Skeletal muscle tissue (tissue), 4 donors: ENCODE results near the gene HAND2. TPM values are rescaled to one million over a fixed set of nuclear protein-coding genes. Genes with fewer than 3 reads are reported as not detected.
A peak's percentile ranks its signal among the peaks of the same experiment; 100 is the strongest.

Source experiments
- H3K27ac ChIP-seq: one replicate; pipeline ENCODE4 v1.7.0; 2013; ENCODE audit warnings: mild to moderate bottlenecking, low read depth, low read length, inconsistent platforms
- H3K27me3 ChIP-seq, 3 donors: one replicate each; pipeline ENCODE4 v1.7.0; 2013; ENCODE audit warnings: low read length in 3 of 3; ENCODE audit not compliant: control insufficient read depth in 3 of 3, insufficient read depth in 3 of 3
- H3K36me3 ChIP-seq, 3 donors: one replicate each; pipeline ENCODE4 v1.7.0; 2013; ENCODE audit warnings: low read length in 3 of 3; ENCODE audit not compliant: control insufficient read depth in 3 of 3, insufficient read depth in 3 of 3
- H3K4me1 ChIP-seq, 3 donors: one replicate each; pipeline ENCODE4 v1.7.0; 2013; ENCODE audit warnings: low read length in 3 of 3, mild to moderate bottlenecking in 3 of 3; ENCODE audit not compliant: control insufficient read depth in 3 of 3, insufficient read depth in 3 of 3
- H3K4me3 ChIP-seq, 3 donors: one replicate each; pipeline ENCODE4 v1.7.0; 2013; ENCODE audit warnings: low read length in 3 of 3
- H3K9ac ChIP-seq, 3 donors: one replicate each; pipeline ENCODE4 v1.7.0; 2013; ENCODE audit warnings: low read length in 3 of 3, mild to moderate bottlenecking in 3 of 3, moderate library complexity in 2 of 3, low read depth in 1 of 3
- H3K9me3 ChIP-seq, 3 donors: one replicate each; pipeline ENCODE4 v1.7.0; 2013; ENCODE audit warnings: low read length in 3 of 3; ENCODE audit not compliant: control insufficient read depth in 3 of 3
- total RNA-seq: library from RNA; depleted of rRNA; stranded (reverse); fragments of >200 nt; gene quantifications from one replicate; pipeline ENCODE4 v1.2.3, GENCODE V29; 2014
- donor health status: Osteomylitis.

The HAND2 gene
- total RNA-seq, 1 donor from 2014 or later, result 1.0 TPM

GRCh38 chr4:173521467-173522159, 8.4 kb downstream of the HAND2 start:
- H3K9me3 ChIP-seq, result peaks cover 0 to 5% (median 0%) of the 10 kb centered on the region in 3 donors
- H3K27me3 ChIP-seq, result peaks cover 52 to 74% (median 57%) of the 10 kb centered on the region in 3 donors
- peak overlapping the region; percentile 36 to 69 (median 64) for H3K9ac ChIP-seq
- H3K27ac ChIP-seq, result peak overlapping the region; percentile 61
- no peaks in the 10 kb centered on the region for H3K36me3 ChIP-seq
- peaks cover 11 to 18% (median 13%) of the 10 kb centered on the region in 3 donors for H3K4me1 ChIP-seq
- H3K4me3 ChIP-seq, result peak overlapping the region; percentile 61 to 75 (median 73)

GRCh38 chr4:173520921-173521466, 9.0 kb downstream of the HAND2 start:
- peak overlapping the region in 2 of 3 donors; percentile 61 to 75 for H3K4me3 ChIP-seq
- H3K27ac ChIP-seq, result no peak overlapping the region
- no peaks in the 10 kb centered on the region for H3K36me3 ChIP-seq
- H3K9me3 ChIP-seq, result peaks cover 0 to 5% (median 0%) of the 10 kb centered on the region in 3 donors
- H3K27me3 ChIP-seq, result peaks cover 55 to 75% (median 61%) of the 10 kb centered on the region in 3 donors
- H3K4me1 ChIP-seq, result peaks cover 11 to 18% (median 13%) of the 10 kb centered on the region in 3 donors
- no peak overlapping the region for H3K9ac ChIP-seq

- Histone ChIP-seq H3K4me1 (peaks cover 11 to 18% (median 13%) of the 10 kb centered on the region in 3 donors), H3K27me3 (peaks cover 59 to 72% (median 61%) of the 10 kb centered on the region in 3 donors), H3K9me3 (peaks cover 0 to 3% (median 0%) of the 10 kb centered on the region in 3 donors), H3K9ac (no peak overlapping the region), H3K4me3 (no peak overlapping the region), H3K27ac (no peak overlapping the region), H3K36me3 (no peaks in the 10 kb centered on the region)
These were observed 10.6 kb downstream of the HAND2 start for GRCh38 chr4:173519111-173520101.

- Histone ChIP-seq H3K9me3 (peaks cover 0 to 3% (median 0%) of the 10 kb centered on the region in 3 donors), H3K4me3 (no peak overlapping the region), H3K9ac (no peak overlapping the region), H3K27me3 (peaks cover 55 to 71% (median 64%) of the 10 kb centered on the region in 3 donors), H3K27ac (no peak overlapping the region), H3K4me1 (peaks cover 11 to 18% (median 13%) of the 10 kb centered on the region in 3 donors), H3K36me3 (no peaks in the 10 kb centered on the region)
These were observed 11.5 kb downstream of the HAND2 start for GRCh38 chr4:173518425-173519102.

GRCh38 chr4:173517781-173518424, 12.1 kb downstream of the HAND2 start:
- peaks cover 11 to 18% (median 13%) of the 10 kb centered on the region in 3 donors for H3K4me1 ChIP-seq
- no peak overlapping the region for H3K4me3 ChIP-seq
- no peak overlapping the region for H3K27ac ChIP-seq
- no peaks in the 10 kb centered on the region for H3K9me3 ChIP-seq
- H3K9ac ChIP-seq, result no peak overlapping the region
- H3K27me3 ChIP-seq, result peaks cover 51 to 65% (median 60%) of the 10 kb centered on the region in 3 donors
- H3K36me3 ChIP-seq, result no peaks in the 10 kb centered on the region

- Histone ChIP-seq H3K4me3 (no peak overlapping the region), H3K27me3 (peaks cover 60 to 65% (median 65%) of the 10 kb centered on the region in 3 donors), H3K9ac (no peak overlapping the region), H3K36me3 (no peaks in the 10 kb centered on the region), H3K4me1 (peaks cover 8 to 9% (median 8%) of the 10 kb centered on the region in 3 donors), H3K9me3 (no peaks in the 10 kb centered on the region), H3K27ac (no peak overlapping the region)
These were observed 13.2 kb downstream of the HAND2 start for GRCh38 chr4:173516621-173517524.

GRCh38 chr4:173515458-173515857, 14.6 kb downstream of the HAND2 start:
- Histone ChIP-seq H3K4me1 (no peaks in the 10 kb centered on the region), H3K9ac (no peak overlapping the region), H3K27me3 (peaks cover 58 to 64% (median 61%) of the 10 kb centered on the region in 3 donors), H3K27ac (no peak overlapping the region), H3K36me3 (no peaks in the 10 kb centered on the region), H3K4me3 (no peak overlapping the region), H3K9me3 (no peaks in the 10 kb centered on the region)

GRCh38 chr4:173514641-173515217, 15.3 kb downstream of the HAND2 start:
- no peaks in the 10 kb centered on the region for H3K9me3 ChIP-seq
- H3K27ac ChIP-seq, result no peak overlapping the region
- no peak overlapping the region for H3K4me3 ChIP-seq
- H3K27me3 ChIP-seq, result peaks cover 57 to 66% (median 60%) of the 10 kb centered on the region in 3 donors
- H3K9ac ChIP-seq, result no peak overlapping the region
- no peaks in the 10 kb centered on the region for H3K4me1 ChIP-seq
- no peaks in the 10 kb centered on the region for H3K36me3 ChIP-seq
